Measurements from ENCODE around the gene ITPR1. TPM values are rescaled to one million over a fixed set of nuclear protein-coding genes. Genes with fewer than 3 reads are reported as not detected.
A peak's percentile ranks its signal among the peaks of the same experiment; 100 is the strongest.

Gene ITPR1
- total and polyA plus RNA-seq, 2 experiments from 2014 or later = 6.8 to 21.0 TPM

DNA sequence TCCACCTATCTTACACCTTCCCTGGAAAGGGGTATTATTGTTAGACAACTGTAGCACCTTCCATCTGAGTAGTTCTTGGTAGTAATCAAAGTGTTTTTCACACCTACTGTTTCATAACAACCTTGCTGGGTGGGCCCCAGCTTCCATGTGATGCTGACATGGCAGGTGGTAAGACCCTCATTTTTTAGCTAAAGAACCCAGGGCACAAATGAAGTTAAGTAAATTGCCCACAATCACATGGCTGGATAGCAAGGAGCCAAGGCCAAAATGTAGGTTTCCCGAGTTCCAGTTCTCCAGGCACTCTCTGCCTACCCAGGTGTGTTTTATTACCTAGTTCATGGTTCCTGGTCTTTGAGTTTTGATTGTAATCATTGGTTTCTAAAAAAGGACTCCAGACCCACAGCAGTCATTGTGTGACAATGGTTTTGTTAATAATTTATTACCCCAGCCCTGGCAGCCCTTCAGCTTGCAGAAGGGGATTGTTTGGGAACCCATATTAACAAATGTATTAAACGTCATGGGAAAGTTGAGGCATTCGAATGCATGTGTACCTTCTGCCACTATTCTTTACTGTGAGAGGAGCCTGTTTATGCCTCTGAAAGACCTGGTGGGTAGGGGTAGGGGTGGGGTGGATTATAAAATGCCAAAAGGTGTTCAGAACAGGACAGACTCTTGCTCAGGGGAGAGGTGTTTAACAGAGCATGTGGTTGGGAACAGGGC lies 263.9 kb downstream of the ITPR1 start:
- Histone ChIP-seq H3K4me2 (no peak overlapping the region), H3K36me3 (ENCODE audit: insufficient read depth) (no peaks in the 10 kb centered on the region), H4K20me1 (replicated peaks; ENCODE audit: insufficient read depth) (no peaks in the 10 kb centered on the region), H2AFZ (no peak overlapping the region), H3K9me2 (ENCODE audit: insufficient read depth) (no peaks in the 10 kb centered on the region), H3F3A (replicated peaks; ENCODE audit: low read depth) (no peaks in the 10 kb centered on the region), H3K27me3 (ENCODE audit: insufficient read depth) (no peaks in the 10 kb centered on the region), H3K79me2 (replicated peaks; ENCODE audit: insufficient read depth) (no peaks in the 10 kb centered on the region), H3K27ac (ENCODE audit: low read depth) (no peak overlapping the region), H3K4me1 (ENCODE audit: insufficient read depth) (no peaks in the 10 kb centered on the region), H3K4me3 (no peak overlapping the region)
- TF ChIP-seq JUNB (IDR thresholded peaks at IDR 0.05; ENCODE audit: unreplicated experiment) (no peak), EZH2 (IDR thresholded peaks at IDR 0.05; ENCODE audit: low read depth, unreplicated experiment) (no peak), POLR2AphosphoS5 (IDR thresholded peaks at IDR 0.05; ENCODE audit: low read depth) (no peak)
- Mint-ChIP-seq H3K36me3 (ENCODE audit: low read depth) (no peaks in the 10 kb centered on the region), H3K27me3 (ENCODE audit: insufficient read depth, low read depth, poor library complexity) (no peaks in the 10 kb centered on the region), H3K4me3 (no peak overlapping the region), H3K4me1 (no peaks in the 10 kb centered on the region), H3K27ac (no peak overlapping the region), H3K9me3 (no peaks in the 10 kb centered on the region)
- ATAC-seq (no peak), DNase-seq (ENCODE audit: low spot score) (no peak)

DNA sequence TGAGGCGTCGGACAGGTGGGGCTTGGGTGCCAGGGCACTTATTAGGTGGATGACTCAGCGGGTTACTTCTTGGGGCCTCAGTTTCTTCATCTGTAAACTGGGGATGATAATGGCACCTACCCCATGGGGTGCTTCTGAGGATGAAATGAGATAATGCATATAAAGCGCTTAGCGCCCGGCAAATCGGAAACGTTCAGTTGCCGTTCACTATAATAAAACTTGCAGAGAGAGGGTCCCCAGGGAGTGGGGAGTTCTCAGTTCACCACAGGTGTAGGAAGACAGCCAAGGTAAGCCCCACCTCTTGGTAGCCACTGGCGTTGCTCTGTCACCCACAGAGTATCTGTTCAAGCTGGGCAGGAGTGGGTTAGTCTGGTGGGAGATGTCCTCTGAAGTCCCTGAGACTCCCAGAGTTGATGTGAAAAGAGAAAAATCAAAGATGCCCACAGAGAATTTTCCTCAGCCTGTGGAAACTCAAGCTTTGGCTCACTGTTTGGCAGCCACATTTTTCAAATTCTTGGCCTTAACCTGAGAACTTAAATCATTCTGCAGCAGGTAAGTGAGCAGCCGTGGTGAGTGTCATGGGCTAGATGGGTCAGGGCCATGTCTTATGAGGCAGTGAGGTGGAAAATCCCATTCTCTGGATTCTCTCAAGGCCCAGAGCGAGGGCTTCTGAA lies 264.6 kb downstream of the ITPR1 start:
- Histone ChIP-seq H3K27me3 (ENCODE audit: insufficient read depth) (no peaks in the 10 kb centered on the region), H3F3A (replicated peaks; ENCODE audit: low read depth) (no peaks in the 10 kb centered on the region), H2AFZ (no peak overlapping the region), H3K79me2 (replicated peaks; ENCODE audit: insufficient read depth) (no peaks in the 10 kb centered on the region), H4K20me1 (replicated peaks; ENCODE audit: insufficient read depth) (no peaks in the 10 kb centered on the region), H3K4me1 (ENCODE audit: insufficient read depth) (no peaks in the 10 kb centered on the region), H3K4me2 (no peak overlapping the region), H3K9me2 (ENCODE audit: insufficient read depth) (no peaks in the 10 kb centered on the region), H3K36me3 (ENCODE audit: insufficient read depth) (no peaks in the 10 kb centered on the region), H3K4me3 (no peak overlapping the region), H3K27ac (ENCODE audit: low read depth) (no peak overlapping the region)
- no peaks in the 10 kb centered on the region for H3K4me1 Mint-ChIP-seq
- H3K36me3 Mint-ChIP-seq (ENCODE audit: low read depth) = peaks cover 3% of the 10 kb centered on the region; the same call in 2 of the 3 replicates
- no peak overlapping the region for H3K4me3 Mint-ChIP-seq
- TF ChIP-seq STAT1 (IDR thresholded peaks at IDR 0.05; ENCODE audit: unreplicated experiment) = no peak
- TF ChIP-seq ZNF331 (CRISPR knock-in tag; IDR thresholded peaks at IDR 0.05; ENCODE audit: low read depth) = no peak
- TF ChIP-seq JUNB (IDR thresholded peaks at IDR 0.05; ENCODE audit: unreplicated experiment) = no peak
- no peak for TF ChIP-seq EZH2 (IDR thresholded peaks at IDR 0.05; ENCODE audit: low read depth, unreplicated experiment)
- TF ChIP-seq, protein P1, sequence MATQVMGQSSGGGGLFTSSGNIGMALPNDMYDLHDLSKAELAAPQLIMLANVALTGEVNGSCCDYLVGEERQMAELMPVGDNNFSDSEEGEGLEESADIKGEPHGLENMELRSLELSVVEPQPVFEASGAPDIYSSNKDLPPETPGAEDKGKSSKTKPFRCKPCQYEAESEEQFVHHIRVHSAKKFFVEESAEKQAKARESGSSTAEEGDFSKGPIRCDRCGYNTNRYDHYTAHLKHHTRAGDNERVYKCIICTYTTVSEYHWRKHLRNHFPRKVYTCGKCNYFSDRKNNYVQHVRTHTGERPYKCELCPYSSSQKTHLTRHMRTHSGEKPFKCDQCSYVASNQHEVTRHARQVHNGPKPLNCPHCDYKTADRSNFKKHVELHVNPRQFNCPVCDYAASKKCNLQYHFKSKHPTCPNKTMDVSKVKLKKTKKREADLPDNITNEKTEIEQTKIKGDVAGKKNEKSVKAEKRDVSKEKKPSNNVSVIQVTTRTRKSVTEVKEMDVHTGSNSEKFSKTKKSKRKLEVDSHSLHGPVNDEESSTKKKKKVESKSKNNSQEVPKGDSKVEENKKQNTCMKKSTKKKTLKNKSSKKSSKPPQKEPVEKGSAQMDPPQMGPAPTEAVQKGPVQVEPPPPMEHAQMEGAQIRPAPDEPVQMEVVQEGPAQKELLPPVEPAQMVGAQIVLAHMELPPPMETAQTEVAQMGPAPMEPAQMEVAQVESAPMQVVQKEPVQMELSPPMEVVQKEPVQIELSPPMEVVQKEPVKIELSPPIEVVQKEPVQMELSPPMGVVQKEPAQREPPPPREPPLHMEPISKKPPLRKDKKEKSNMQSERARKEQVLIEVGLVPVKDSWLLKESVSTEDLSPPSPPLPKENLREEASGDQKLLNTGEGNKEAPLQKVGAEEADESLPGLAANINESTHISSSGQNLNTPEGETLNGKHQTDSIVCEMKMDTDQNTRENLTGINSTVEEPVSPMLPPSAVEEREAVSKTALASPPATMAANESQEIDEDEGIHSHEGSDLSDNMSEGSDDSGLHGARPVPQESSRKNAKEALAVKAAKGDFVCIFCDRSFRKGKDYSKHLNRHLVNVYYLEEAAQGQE (IDR thresholded peaks at IDR 0.05; ENCODE audit: unreplicated experiment) = no peak
- no peak for TF ChIP-seq ETS1 (IDR thresholded peaks at IDR 0.05)
- no peak overlapping the region for H3K27ac Mint-ChIP-seq
- ATAC-seq (no peak), DNase-seq (ENCODE audit: low spot score) (peak; percentile 14)
- no peaks in the 10 kb centered on the region for H3K9me3 Mint-ChIP-seq
- H3K27me3 Mint-ChIP-seq (ENCODE audit: insufficient read depth, low read depth, poor library complexity) = no peaks in the 10 kb centered on the region

All from GM23338 (cell line).